Measurements from ENCODE around the gene NTN5. TPM values are rescaled to one million over a fixed set of nuclear protein-coding genes. Genes with fewer than 3 reads are reported as not detected.

NTN5 gene
- total RNA-seq, 2 donors from 2014 or later: 0.54 to 2.8 TPM

DNA sequence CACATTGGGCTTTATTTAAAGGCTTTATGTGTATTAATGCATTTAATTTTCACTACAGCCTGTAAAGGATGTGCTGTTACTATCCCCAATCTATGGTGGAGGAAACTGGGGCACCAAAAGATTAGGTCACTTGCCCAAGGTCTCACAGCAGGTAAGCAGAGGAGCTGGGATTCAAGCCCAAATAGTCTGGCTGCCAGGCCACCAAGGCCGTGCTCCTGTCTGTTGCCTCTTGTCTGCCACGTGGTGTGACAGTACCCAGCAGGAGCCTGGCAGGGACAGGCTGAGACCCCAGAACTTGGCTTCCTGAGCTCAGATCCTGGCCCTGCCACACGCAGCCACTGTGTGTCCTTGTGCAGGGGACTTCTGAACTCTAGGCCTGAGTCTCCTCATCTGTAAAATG lies 4.5 kb downstream of the NTN5 start:
- Histone ChIP-seq H3K4me3 (no peak overlapping the region), H3K27me3 (replicated peaks; ENCODE audit: insufficient read depth) (no peaks in the 10 kb centered on the region), H3K4me1 (ENCODE audit: control insufficient read depth in 1 of 2, low read depth in 2 of 2) (no peaks in the 10 kb centered on the region), H3K9me3 (no peaks in the 10 kb centered on the region), H3K36me3 (no peaks in the 10 kb centered on the region), H3K27ac (no peak overlapping the region)
- TF ChIP-seq, protein P1, sequence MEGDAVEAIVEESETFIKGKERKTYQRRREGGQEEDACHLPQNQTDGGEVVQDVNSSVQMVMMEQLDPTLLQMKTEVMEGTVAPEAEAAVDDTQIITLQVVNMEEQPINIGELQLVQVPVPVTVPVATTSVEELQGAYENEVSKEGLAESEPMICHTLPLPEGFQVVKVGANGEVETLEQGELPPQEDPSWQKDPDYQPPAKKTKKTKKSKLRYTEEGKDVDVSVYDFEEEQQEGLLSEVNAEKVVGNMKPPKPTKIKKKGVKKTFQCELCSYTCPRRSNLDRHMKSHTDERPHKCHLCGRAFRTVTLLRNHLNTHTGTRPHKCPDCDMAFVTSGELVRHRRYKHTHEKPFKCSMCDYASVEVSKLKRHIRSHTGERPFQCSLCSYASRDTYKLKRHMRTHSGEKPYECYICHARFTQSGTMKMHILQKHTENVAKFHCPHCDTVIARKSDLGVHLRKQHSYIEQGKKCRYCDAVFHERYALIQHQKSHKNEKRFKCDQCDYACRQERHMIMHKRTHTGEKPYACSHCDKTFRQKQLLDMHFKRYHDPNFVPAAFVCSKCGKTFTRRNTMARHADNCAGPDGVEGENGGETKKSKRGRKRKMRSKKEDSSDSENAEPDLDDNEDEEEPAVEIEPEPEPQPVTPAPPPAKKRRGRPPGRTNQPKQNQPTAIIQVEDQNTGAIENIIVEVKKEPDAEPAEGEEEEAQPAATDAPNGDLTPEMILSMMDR (IDR thresholded peaks at IDR 0.05): no peak
- no peak for ATAC-seq (ENCODE audit: insufficient number of reproducible peaks, low FRiP score, low read depth)
- DNase-seq (ENCODE audit: low spot score): no peak

- DNase-seq (ENCODE audit: low spot score) (no peak), ATAC-seq (ENCODE audit: insufficient number of reproducible peaks, low FRiP score, low read depth) (no peak)
- no peak overlapping the region for H3K4me3 ChIP-seq
- no peak overlapping the region for H3K27ac ChIP-seq
- TF ChIP-seq, protein P1 (IDR thresholded peaks at IDR 0.05): no peak
- no peaks in the 10 kb centered on the region for H3K27me3 ChIP-seq (replicated peaks; ENCODE audit: insufficient read depth)
- H3K9me3 ChIP-seq: no peaks in the 10 kb centered on the region
- peaks cover 0 to 6% of the 10 kb centered on the region in 2 donors for H3K4me1 ChIP-seq (ENCODE audit: control insufficient read depth in 1 of 2, low read depth in 2 of 2)
- no peaks in the 10 kb centered on the region for H3K36me3 ChIP-seq
Measured at GRCh38 chr19:48665786-48666185, 7.0 kb downstream of the NTN5 start.

DNA sequence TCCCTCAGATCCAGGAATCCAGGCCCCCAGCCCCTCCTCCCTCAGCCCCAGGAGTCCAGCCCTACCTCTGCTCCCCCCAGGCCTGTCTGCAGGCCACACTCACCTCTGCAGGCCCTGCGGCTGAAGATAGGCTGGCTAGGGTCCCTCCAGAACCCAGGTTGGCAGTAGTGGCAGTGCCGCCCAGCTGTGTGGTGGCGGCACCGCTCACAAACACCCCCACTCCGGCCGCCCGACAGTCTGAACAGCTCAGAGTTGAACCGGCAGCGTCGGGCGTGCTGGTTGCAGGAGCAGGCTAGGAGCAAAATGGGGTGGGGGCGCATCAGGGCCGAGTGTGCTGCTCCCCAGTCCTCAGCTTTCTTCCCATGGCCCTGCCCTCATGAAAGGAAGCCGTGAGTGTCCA lies 8.3 kb downstream of the NTN5 start:
- ATAC-seq (ENCODE audit: insufficient number of reproducible peaks, low FRiP score, low read depth) (no peak), DNase-seq (ENCODE audit: low spot score) (no peak)
- Histone ChIP-seq H3K27me3 (replicated peaks; ENCODE audit: insufficient read depth) (no peaks in the 10 kb centered on the region), H3K9me3 (no peaks in the 10 kb centered on the region), H3K27ac (no peak overlapping the region), H3K36me3 (no peaks in the 10 kb centered on the region), H3K4me1 (ENCODE audit: control insufficient read depth in 1 of 2, low read depth in 2 of 2) (peaks cover 0 to 6% of the 10 kb centered on the region in 2 donors), H3K4me3 (no peak overlapping the region)
- TF ChIP-seq, protein P1 (IDR thresholded peaks at IDR 0.05): no peak

- ATAC-seq (ENCODE audit: insufficient number of reproducible peaks, low FRiP score, low read depth): no peak
- TF ChIP-seq, protein P1 (IDR thresholded peaks at IDR 0.05): no peak
- no peak for DNase-seq (ENCODE audit: low spot score)
- Histone ChIP-seq H3K27me3 (replicated peaks; ENCODE audit: insufficient read depth) (no peaks in the 10 kb centered on the region), H3K4me3 (no peak overlapping the region), H3K9me3 (no peaks in the 10 kb centered on the region), H3K27ac (no peak overlapping the region), H3K4me1 (ENCODE audit: control insufficient read depth in 1 of 2, low read depth in 2 of 2) (peaks cover 0 to 6% of the 10 kb centered on the region in 2 donors), H3K36me3 (no peaks in the 10 kb centered on the region)
Measured at GRCh38 chr19:48663667-48664066, 9.2 kb downstream of the NTN5 start.

DNA sequence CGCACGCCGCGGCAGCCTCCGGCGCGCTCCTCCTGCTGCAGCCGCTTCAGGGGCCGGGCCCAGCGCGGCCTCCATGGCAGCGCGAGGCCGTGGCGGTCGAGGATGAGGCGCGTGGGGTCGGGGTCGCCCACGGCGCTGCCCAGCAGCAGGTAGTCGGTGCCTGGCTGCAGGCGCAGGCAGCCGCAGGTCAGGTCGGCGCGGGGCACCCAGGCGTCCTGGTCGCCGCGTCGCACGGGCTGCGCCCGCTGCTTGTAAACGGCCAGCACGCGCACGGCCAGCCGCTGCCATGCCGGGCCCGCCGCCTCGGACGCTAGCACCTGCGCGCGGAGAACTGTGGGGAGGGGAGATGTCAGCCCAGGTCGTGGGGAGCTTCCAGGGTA lies 11.1 kb downstream of the NTN5 start:
- TF ChIP-seq, protein P1 (IDR thresholded peaks at IDR 0.05): no peak
- Histone ChIP-seq H3K27me3 (replicated peaks; ENCODE audit: insufficient read depth) (no peaks in the 10 kb centered on the region), H3K4me1 (ENCODE audit: control insufficient read depth in 1 of 2, low read depth in 2 of 2) (peaks cover 0 to 6% of the 10 kb centered on the region in 2 donors), H3K9me3 (no peaks in the 10 kb centered on the region), H3K27ac (no peak overlapping the region), H3K4me3 (no peak overlapping the region), H3K36me3 (no peaks in the 10 kb centered on the region)
- no peak for DNase-seq (ENCODE audit: low spot score)
- no peak for ATAC-seq (ENCODE audit: insufficient number of reproducible peaks, low FRiP score, low read depth)

Data from thoracic aorta (tissue), 2 donors.